Ovary (tissue), 9 donors: ENCODE results near the gene ERFL. TPM values are rescaled to one million over a fixed set of nuclear protein-coding genes. Genes with fewer than 3 reads are reported as not detected.

Experiments used
- DNase-seq, 5 donors: peaks; one replicate each; pipeline ENCODE4 v3.0.0-alpha.2; 2019 to 2020
- H3K27ac ChIP-seq, 2 donors: fragments of 200-600 bp; one replicate each; pipeline versions ENCODE4 v1.5.1 to v1.8.0; 2019 to 2022
- H3K27me3 ChIP-seq: fragments of 200-600 bp; one replicate; pipeline ENCODE4 v1.8.0; 2022
- H3K36me3 ChIP-seq: fragments of 200-600 bp; sonication (generic); one replicate; pipeline ENCODE4 v1.5.1; 2019
- H3K4me1 ChIP-seq: one replicate; pipeline ENCODE4 v1.8.1; 2013; ENCODE audit warnings: mild to moderate bottlenecking, moderate library complexity; ENCODE audit not compliant: insufficient read depth
- H3K4me3 ChIP-seq: fragments of 200-600 bp; sonication (generic); one replicate; pipeline ENCODE4 v1.5.1; 2017
- H3K9me3 ChIP-seq, 2 donors: fragments of 200-600 bp in 1 of 2; sonication (generic) in 1 of 2; one replicate each; pipeline versions ENCODE4 v1.5.1 to v1.8.1; 2013 to 2019; ENCODE audit warnings: mild to moderate bottlenecking in 1 of 2, moderate library complexity in 1 of 2
- CTCF ChIP-seq, 3 donors: fragments of 450-650 bp in 2 of 3; fragments of 200-600 bp in 1 of 3; IDR thresholded peaks; one replicate each; pipeline versions ENCODE4 v1.5.1 to v1.8.0; 2016 to 2022; ENCODE audit warnings: antibody characterized with exemption in 3 of 3, mild to moderate bottlenecking in 1 of 3
- EP300 ChIP-seq: sonication (generic); formaldehyde crosslinking; IDR thresholded peaks from one replicate; pipeline ENCODE4 v1.6.1; 2017; ENCODE audit warnings: antibody characterized with exemption
- POLR2A ChIP-seq: fragments of 450-650 bp; IDR thresholded peaks from one replicate; pipeline ENCODE4 v1.6.1; 2017; ENCODE audit warnings: antibody characterized with exemption, mild to moderate bottlenecking, moderate library complexity
- WGBS, 3 donors: extraction: QIAGEN DNeasy Blood & Tissue Kit in 1 of 3; methylation state at CpG; one replicate each; pipeline versions ENCODE4 v1.1.5 to v1.1.7; 2013 to 2017; 5-methylcytosine and 5-hydroxymethylcytosine counted together
- intact Hi-C, 4 donors: fragments of 100-400 bp; cut with DNase I; formaldehyde crosslinking; loops; one replicate each; pipeline versions ENCODE4 v1.11.0 to v1.15.1; 2022 to 2023
- polyA plus RNA-seq, 2 donors: library from polyadenylated mRNA; stranded (reverse); fragments of 200-250 nt in 1 of 2; fragments of 350-450 nt in 1 of 2; fragmentation: Illumina TruSeq in 1 of 2; extraction: RNeasy Lipid Tissue Mini Kit (QIAGEN cat#74804) in 1 of 2; gene quantifications; one replicate each; pipeline ENCODE4 v1.2.3, GENCODE V29; 2013 to 2014
- total RNA-seq, 7 donors: library from RNA; depleted of rRNA in 2 of 7; stranded (reverse); fragments of >200 nt in 2 of 7; fragmentation: NEBNext Ultra II Directional in 3 of 7; extraction: Animal tissue kit (Norgen Biotek cat#: 25700) in 3 of 7; gene quantifications; one replicate each; pipeline versions ENCODE4 v1.1.0 to v1.2.4, GENCODE V29; 2016 to 2023
- donor health status: DM: no; HTN: no; CAD: no; lungs with moderate emphysema.
- donor health status: DM: no; HTN: no; CAD: no.
- donor health status: Bipolar disorder and iron deficiency.
- donor health status: DM: yes; HTN: yes; CAD: no.
- donor health status: DM: no; HTN: no; CAD: no.
- donor health status: DM: yes; HTN: yes; CAD: no.

The ERFL gene
- total and polyA plus RNA-seq, 9 donors, result 0.11 to 1.3 (median 0.44) TPM; not detected in 1

DNA sequence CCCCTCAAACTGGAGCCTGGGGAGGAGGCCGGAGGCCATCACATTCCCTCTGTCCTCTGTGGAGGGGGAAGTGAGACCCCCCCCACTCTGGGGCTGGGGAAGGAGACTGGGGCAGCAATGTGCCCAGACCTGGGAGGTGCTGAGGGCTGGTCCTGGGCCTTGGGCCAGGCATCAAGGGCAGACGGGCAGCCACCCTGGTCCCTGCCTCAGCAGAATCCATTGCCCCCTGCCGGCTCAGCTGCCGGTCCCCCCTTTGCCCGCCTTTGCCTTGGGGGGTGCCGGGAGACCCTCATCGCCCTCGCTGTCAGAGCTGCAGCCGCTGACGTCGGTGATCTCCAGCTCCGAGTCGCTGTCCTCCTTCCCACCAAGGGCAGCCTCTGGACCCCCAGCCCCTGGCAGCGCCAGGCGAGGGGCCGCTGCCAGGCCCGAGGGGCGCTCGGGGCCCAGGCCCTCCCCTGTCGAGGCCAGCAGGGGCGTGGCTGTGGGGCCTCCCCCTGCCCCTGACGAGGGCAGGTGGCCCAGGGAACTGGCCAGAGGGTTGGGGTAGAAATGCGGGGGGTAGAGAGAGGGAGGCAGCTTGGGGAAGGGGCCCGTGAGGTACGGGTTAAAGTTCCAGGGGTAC lies 20.1 kb downstream of the ERFL start:
- no peak for DNase-seq
- no peak for TF ChIP-seq CTCF (IDR thresholded peaks at IDR 0.05)
- no peak for TF ChIP-seq POLR2A
- no peak for TF ChIP-seq EP300
- H3K27me3 ChIP-seq, result no peaks in the 10 kb centered on the region

DNA sequence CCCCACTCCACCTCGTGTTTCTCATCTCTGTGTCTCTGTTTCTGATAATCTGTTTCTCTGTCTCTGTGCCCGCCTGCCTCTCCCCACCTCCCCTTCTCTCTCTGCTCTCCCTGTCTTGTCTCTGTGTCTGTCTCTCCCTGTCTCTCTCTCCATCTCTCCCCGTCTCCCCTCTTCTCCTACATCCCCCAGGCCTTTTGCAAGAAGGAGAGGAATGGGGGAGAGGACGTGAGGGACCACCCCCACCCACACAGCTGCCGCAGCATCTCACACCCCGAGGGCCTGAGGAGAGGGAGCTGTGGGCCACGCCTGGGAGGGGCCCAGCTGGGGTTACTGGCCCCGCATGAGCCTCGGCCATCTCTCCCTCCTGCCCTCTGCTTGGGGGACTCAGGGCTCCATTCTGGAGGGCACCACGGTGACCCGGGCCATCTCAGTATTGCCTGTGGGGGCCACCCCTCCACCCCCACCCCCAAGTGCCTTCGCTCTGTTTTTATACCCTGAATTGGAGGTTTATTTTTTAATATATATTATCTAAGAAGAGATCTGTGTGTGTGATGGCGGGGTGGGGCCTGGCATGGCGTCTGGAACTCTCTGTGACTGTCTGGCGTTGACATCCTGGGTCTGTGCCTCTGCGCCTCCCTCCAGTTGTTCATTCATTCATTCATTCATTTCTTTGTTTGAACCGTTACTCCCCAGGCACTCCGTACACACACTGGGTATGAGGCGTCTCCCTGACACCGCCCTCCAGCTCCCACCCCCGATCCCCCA lies 21.2 kb downstream of the ERFL start:
- Histone ChIP-seq H3K9me3 (no peaks in the 10 kb centered on the region), H3K36me3 (no peaks in the 10 kb centered on the region), H3K4me3 (no peak overlapping the region), H3K4me1 (no peaks in the 10 kb centered on the region), H3K27ac (no peak overlapping the region), H3K27me3 (no peaks in the 10 kb centered on the region)
- intact Hi-C loops, result no loop called here
- TF ChIP-seq POLR2A, result no peak
- no peak for TF ChIP-seq EP300
- TF ChIP-seq CTCF (IDR thresholded peaks at IDR 0.05), result no peak
- 74 to 77% (median 76%) methylated on average over 21 of the region's 21 CpGs for WGBS, 3 donors
- no peak for DNase-seq

More for the DNA sequence above, 20.1 kb downstream of the ERFL start:
- Histone ChIP-seq H3K4me3 (no peak overlapping the region), H3K4me1 (no peaks in the 10 kb centered on the region), H3K27ac (no peak overlapping the region), H3K9me3 (no peaks in the 10 kb centered on the region), H3K36me3 (no peaks in the 10 kb centered on the region)
- WGBS, 3 donors, result 75 to 77% (median 76%) methylated on average over 23 to 25 of the region's 25 CpGs
- intact Hi-C loops, result no loop called here

DNA sequence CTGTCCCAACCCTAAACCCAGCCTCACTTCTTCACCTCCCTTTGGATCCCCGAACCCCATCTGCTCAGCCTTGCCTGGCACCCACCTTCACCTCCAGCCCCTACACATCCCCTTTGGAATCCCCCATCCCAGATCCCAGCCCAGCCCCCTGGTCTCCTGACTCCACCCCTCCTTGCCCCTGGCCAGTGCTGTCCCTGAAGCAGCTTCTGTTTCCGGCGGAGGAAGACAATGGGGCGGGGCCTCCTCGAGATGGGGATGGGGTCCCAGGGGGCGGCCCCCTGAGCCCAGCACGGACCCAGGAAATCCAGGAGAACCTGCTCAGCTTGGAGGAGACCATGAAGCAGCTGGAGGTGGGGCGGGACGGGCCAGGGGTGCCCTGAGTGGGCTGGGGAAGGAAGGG lies 22.0 kb downstream of the ERFL start:
- no peak for TF ChIP-seq EP300
- TF ChIP-seq POLR2A, result no peak
- no peak for TF ChIP-seq CTCF (IDR thresholded peaks at IDR 0.05)
- H3K4me1 ChIP-seq, result no peaks in the 10 kb centered on the region
- no peak for DNase-seq
- H3K4me3 ChIP-seq, result no peak overlapping the region
- H3K27ac ChIP-seq, result no peak overlapping the region
- no peaks in the 10 kb centered on the region for H3K27me3 ChIP-seq
- H3K9me3 ChIP-seq, result no peaks in the 10 kb centered on the region
- no peaks in the 10 kb centered on the region for H3K36me3 ChIP-seq
- intact Hi-C loops, result no loop called here
- 71 to 72% (median 72%) methylated on average over 9 of the region's 9 CpGs for WGBS, 3 donors

DNA sequence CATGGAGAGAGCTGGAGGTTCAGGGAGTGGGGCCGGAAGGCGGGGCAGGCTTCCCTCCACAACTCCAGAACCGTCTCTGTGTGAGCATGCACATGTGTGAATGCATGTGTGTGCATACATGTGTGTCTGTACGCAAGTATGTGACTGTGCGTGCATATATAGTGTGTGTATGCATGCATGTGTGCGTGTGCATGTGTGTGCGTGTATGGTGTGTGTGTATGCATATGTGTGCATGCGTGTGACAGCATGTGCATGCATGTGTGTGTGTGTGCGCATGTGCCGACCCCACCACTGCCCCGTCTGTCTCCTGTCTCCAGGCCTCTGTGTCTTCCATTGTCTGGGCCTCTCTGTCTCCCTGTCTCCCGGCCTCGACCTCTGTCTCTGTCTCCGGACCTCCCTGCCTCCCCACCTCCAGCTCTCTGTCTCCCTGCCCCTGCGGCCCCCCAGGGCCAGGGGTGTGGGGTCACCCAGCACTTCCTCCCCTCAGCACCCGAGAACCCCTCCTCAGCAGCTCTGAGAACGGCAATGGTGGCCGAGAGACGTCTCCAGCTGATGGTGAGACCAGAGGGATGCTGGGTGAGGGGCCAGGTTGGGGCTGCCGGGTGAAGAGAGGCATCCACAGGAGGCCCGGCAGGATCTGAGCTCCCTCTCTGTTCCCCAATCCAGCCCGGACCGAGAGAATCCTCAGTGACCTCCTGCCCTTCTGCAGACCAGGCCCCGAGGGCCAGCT lies 22.8 kb downstream of the ERFL start:
- no peak for TF ChIP-seq CTCF (IDR thresholded peaks at IDR 0.05)
- no peak for TF ChIP-seq POLR2A
- no peak for TF ChIP-seq EP300
- WGBS, 3 donors, result 79 to 86% (median 80%) methylated on average over 24 of the region's 24 CpGs
- Histone ChIP-seq H3K4me1 (no peaks in the 10 kb centered on the region), H3K36me3 (no peaks in the 10 kb centered on the region), H3K4me3 (no peak overlapping the region), H3K9me3 (no peaks in the 10 kb centered on the region), H3K27me3 (no peaks in the 10 kb centered on the region), H3K27ac (no peak overlapping the region)
- intact Hi-C loops, result no loop called here
- DNase-seq, result no peak
